Measurements from ENCODE around the gene NUP85. TPM values are rescaled to one million over a fixed set of nuclear protein-coding genes. Genes with fewer than 3 reads are reported as not detected.

The NUP85 gene
- polyA plus RNA-seq, 3 donors: 66.4 to 82.0 (median 78.2) TPM

Other genes with a start within 250 kb of the NUP85 start
- 10 to 100 TPM; 15.3 to 16.9 (median 16.6) TPM for gene HID1, start 232.9 kb upstream of the NUP85 start, polyA plus RNA-seq (ENCODE audit: insufficient read length in 3 of 3)
- gene CDR2L, start 218.0 kb upstream of the NUP85 start, polyA plus RNA-seq (ENCODE audit: insufficient read length in 3 of 3): 10 to 100 TPM in 2 of 3 donors, 1 to 10 TPM in 1; 8.2 to 12.0 (median 12.0) TPM
- 10 to 100 TPM; 27.4 to 31.3 (median 29.5) TPM for gene MRPL58, start 193.0 kb upstream of the NUP85 start, polyA plus RNA-seq (ENCODE audit: insufficient read length in 3 of 3)
- 100 to 1,000 TPM; 299 to 318 (median 307) TPM for gene ATP5PD, start 158.7 kb upstream of the NUP85 start, polyA plus RNA-seq (ENCODE audit: insufficient read length in 3 of 3)
- gene KCTD2, start 158.5 kb upstream of the NUP85 start, polyA plus RNA-seq (ENCODE audit: insufficient read length in 3 of 3): 10 to 100 TPM; 31.0 to 33.9 (median 32.8) TPM
- 10 to 100 TPM; 27.4 to 42.7 (median 39.8) TPM for gene SLC16A5, start 117.7 kb upstream of the NUP85 start, polyA plus RNA-seq (ENCODE audit: insufficient read length in 3 of 3)
- gene ARMC7, start 95.7 kb upstream of the NUP85 start, polyA plus RNA-seq (ENCODE audit: insufficient read length in 3 of 3): 10 to 100 TPM; 17.3 to 19.1 (median 18.9) TPM
- 10 to 100 TPM; 52.8 to 72.7 (median 69.7) TPM for gene NT5C, start 73.9 kb upstream of the NUP85 start, polyA plus RNA-seq (ENCODE audit: insufficient read length in 3 of 3)
- 100 to 1,000 TPM in 2 of 3 donors, 10 to 100 TPM in 1; 86.5 to 109 (median 103) TPM for gene JPT1, start 51.2 kb upstream of the NUP85 start, polyA plus RNA-seq (ENCODE audit: insufficient read length in 3 of 3)
- 100 to 1,000 TPM; 651 to 676 (median 657) TPM for gene SUMO2, start 22.7 kb upstream of the NUP85 start, polyA plus RNA-seq (ENCODE audit: insufficient read length in 3 of 3)
- 10 to 100 TPM; 38.2 to 49.9 (median 47.9) TPM for gene GGA3, start 55.9 kb downstream of the NUP85 start, polyA plus RNA-seq (ENCODE audit: insufficient read length in 3 of 3)
- gene MRPS7, start 56.2 kb downstream of the NUP85 start, polyA plus RNA-seq (ENCODE audit: insufficient read length in 3 of 3): 10 to 100 TPM; 72.9 to 80.1 (median 79.4) TPM
- gene MIF4GD, start 65.6 kb downstream of the NUP85 start, polyA plus RNA-seq (ENCODE audit: insufficient read length in 3 of 3): 10 to 100 TPM; 21.8 to 22.8 (median 22.3) TPM
- gene SLC25A19, start 83.8 kb downstream of the NUP85 start, polyA plus RNA-seq (ENCODE audit: insufficient read length in 3 of 3): 10 to 100 TPM in 1 of 3 donors, 1 to 10 TPM in 2; 7.1 to 13.0 (median 8.4) TPM
- 10 to 100 TPM; 87.7 to 96.9 (median 94.9) TPM for gene GRB2, start 200.0 kb downstream of the NUP85 start, polyA plus RNA-seq (ENCODE audit: insufficient read length in 3 of 3)

Measured in renal pelvis (tissue), 3 donors.